ENCODE data around the gene CDC40. TPM values are rescaled to one million over a fixed set of nuclear protein-coding genes. Genes with fewer than 3 reads are reported as not detected.

Gene CDC40
- total and polyA plus RNA-seq, 10 of the 15 experiments (the other 5 are each of a cell fraction or from before 2014, with no cell fraction given), result 20.1 to 35.5 (median 26.1) TPM

DNA sequence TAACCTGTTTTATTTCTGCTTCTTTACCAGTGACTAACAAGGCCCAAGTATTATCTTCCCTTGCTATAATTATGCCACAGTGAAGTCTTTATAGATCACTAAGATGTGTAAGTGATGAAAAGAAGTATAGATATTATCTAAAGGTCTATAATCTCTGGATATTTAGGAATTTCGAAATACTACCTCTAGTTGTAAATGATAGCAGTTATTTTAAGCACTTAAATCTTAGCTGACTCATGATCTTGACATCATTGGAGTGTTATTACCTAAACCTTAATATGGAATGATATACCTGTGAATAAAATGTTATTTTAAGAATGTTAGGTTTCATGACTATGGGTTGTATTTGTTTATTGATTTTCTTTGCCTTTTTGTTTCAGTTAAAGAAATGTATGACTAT lies 31.5 kb downstream of the CDC40 start:
- BruUV-seq (replicated peaks), result no TSS peak
- ChIA-PET CTCF (no interaction called here), RAD21 (ENCODE audit: unreplicated experiment) (no interaction called here)

More for the DNA sequence above, 31.5 kb downstream of the CDC40 start:
- Histone ChIP-seq H3K79me2 (ENCODE audit: control insufficient read depth, insufficient read depth, low read length) (no peaks in the 10 kb centered on the region), H3K9me3 (replicated peaks; ENCODE audit: control insufficient read depth, insufficient read depth, low read length) (no peaks in the 10 kb centered on the region), H4K20me1 (ENCODE audit: control insufficient read depth, insufficient read depth) (no peaks in the 10 kb centered on the region), H3K9ac (ENCODE audit: control insufficient read depth, insufficient read depth, low read length) (no peak overlapping the region), H2AFZ (ENCODE audit: control insufficient read depth, low read depth, low read length) (no peak overlapping the region), H3K36me3 (ENCODE audit: control insufficient read depth in 2 of 2, insufficient read depth in 2 of 2, low read length in 1 of 2) (peaks cover 2 to 18% of the 10 kb centered on the region in 2 experiments; a peak in 3 of 4 replicates), H3K4me3 (no peak overlapping the region), H3K27ac (ENCODE audit: control insufficient read depth, insufficient read depth) (no peak overlapping the region), H3K27me3 (replicated peaks in 1 of 2; ENCODE audit: control insufficient read depth in 2 of 2, insufficient read depth in 2 of 2, low read length in 1 of 2) (no peaks in the 10 kb centered on the region), H3K4me2 (ENCODE audit: control insufficient read depth, insufficient read depth) (no peak overlapping the region), H3K4me1 (ENCODE audit: control insufficient read depth, insufficient read depth, low read length) (no peaks in the 10 kb centered on the region)
- TF ChIP-seq YBX1 (IDR thresholded peaks at IDR 0.05), result no peak
- no peak for TF ChIP-seq PAX8 (IDR thresholded peaks at IDR 0.05)
- TF ChIP-seq, protein P1, sequence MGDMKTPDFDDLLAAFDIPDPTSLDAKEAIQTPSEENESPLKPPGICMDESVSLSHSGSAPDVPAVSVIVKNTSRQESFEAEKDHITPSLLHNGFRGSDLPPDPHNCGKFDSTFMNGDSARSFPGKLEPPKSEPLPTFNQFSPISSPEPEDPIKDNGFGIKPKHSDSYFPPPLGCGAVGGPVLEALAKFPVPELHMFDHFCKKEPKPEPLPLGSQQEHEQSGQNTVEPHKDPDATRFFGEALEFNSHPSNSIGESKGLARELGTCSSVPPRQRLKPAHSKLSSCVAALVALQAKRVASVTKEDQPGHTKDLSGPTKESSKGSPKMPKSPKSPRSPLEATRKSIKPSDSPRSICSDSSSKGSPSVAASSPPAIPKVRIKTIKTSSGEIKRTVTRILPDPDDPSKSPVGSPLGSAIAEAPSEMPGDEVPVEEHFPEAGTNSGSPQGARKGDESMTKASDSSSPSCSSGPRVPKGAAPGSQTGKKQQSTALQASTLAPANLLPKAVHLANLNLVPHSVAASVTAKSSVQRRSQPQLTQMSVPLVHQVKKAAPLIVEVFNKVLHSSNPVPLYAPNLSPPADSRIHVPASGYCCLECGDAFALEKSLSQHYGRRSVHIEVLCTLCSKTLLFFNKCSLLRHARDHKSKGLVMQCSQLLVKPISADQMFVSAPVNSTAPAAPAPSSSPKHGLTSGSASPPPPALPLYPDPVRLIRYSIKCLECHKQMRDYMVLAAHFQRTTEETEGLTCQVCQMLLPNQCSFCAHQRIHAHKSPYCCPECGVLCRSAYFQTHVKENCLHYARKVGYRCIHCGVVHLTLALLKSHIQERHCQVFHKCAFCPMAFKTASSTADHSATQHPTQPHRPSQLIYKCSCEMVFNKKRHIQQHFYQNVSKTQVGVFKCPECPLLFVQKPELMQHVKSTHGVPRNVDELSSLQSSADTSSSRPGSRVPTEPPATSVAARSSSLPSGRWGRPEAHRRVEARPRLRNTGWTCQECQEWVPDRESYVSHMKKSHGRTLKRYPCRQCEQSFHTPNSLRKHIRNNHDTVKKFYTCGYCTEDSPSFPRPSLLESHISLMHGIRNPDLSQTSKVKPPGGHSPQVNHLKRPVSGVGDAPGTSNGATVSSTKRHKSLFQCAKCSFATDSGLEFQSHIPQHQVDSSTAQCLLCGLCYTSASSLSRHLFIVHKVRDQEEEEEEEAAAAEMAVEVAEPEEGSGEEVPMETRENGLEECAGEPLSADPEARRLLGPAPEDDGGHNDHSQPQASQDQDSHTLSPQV (IDR thresholded peaks at IDR 0.05), result no peak
- no peak for TF ChIP-seq SREBF2 (IDR thresholded peaks at IDR 0.05; ENCODE audit: low read length)
- TF ChIP-seq HDGF (IDR thresholded peaks at IDR 0.05), result no peak
- TF ChIP-seq, protein P2, sequence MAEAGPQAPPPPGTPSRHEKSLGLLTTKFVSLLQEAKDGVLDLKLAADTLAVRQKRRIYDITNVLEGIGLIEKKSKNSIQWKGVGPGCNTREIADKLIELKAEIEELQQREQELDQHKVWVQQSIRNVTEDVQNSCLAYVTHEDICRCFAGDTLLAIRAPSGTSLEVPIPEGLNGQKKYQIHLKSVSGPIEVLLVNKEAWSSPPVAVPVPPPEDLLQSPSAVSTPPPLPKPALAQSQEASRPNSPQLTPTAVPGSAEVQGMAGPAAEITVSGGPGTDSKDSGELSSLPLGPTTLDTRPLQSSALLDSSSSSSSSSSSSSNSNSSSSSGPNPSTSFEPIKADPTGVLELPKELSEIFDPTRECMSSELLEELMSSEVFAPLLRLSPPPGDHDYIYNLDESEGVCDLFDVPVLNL (IDR thresholded peaks at IDR 0.05; ENCODE audit: low read depth, low read length), result no peak
- TF ChIP-seq NFYB (IDR thresholded peaks at IDR 0.05; ENCODE audit: insufficient read depth, low read depth, low read length), result no peak
- TF ChIP-seq, protein P3, sequence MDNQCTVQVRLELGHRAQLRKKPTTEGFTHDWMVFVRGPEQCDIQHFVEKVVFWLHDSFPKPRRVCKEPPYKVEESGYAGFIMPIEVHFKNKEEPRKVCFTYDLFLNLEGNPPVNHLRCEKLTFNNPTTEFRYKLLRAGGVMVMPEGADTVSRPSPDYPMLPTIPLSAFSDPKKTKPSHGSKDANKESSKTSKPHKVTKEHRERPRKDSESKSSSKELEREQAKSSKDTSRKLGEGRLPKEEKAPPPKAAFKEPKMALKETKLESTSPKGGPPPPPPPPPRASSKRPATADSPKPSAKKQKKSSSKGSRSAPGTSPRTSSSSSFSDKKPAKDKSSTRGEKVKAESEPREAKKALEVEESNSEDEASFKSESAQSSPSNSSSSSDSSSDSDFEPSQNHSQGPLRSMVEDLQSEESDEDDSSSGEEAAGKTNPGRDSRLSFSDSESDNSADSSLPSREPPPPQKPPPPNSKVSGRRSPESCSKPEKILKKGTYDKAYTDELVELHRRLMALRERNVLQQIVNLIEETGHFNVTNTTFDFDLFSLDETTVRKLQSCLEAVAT (IDR thresholded peaks at IDR 0.05), result no peak
- FAIRE-seq, result no peak
- no peak for ATAC-seq
- 95% methylated on average over 1 of the region's 1 CpG for WGBS (ENCODE audit: insufficient coverage, insufficient replicate concordance, low lambda C conversion rate, missing lambda C conversion rate)
- in situ Hi-C loops (cut with MboI) (no loop called here), intact Hi-C loops (cut with micrococcal nuclease; ENCODE audit: unreplicated experiment) (no loop called here)
- DNase-seq (ENCODE audit: low read depth, low spot score), result no peak
- ChIA-PET POLR2A (no interaction called here), SMC1A (ENCODE audit: uncharacterized antibody, unreplicated experiment) (interaction anchor here (1.6 kb wide), 1 partner anchor 23 kb away, joined by 6 read pairs; no protein-coding TSS in a partner anchor)
